GM12801 (cell line): Measurements from ENCODE around the gene SMAD6.

ENCODE experiments used
- CTCF ChIP-seq: IDR thresholded peaks from one replicate; pipeline ENCODE4 v1.5.1; 2011; ENCODE audit warnings: control low read depth; ENCODE audit not compliant: insufficient read length; ENCODE audit errors: extremely low read depth

The SMAD6 gene

GRCh38 chr15:66815318-66815717 is 113.3 kb downstream of the SMAD6 start:
- TF ChIP-seq CTCF, result no peak

GRCh38 chr15:66816201-66816600 is 114.2 kb downstream of the SMAD6 start:
- no peak for TF ChIP-seq CTCF

- TF ChIP-seq CTCF, result no peak
Measured at GRCh38 chr15:66819084-66819483, 117.0 kb downstream of the SMAD6 start.

GRCh38 chr15:66820481-66821176 is 118.6 kb downstream of the SMAD6 start:
- no peak for TF ChIP-seq CTCF

- no peak for TF ChIP-seq CTCF
Measured at GRCh38 chr15:66821307-66821706, 119.3 kb downstream of the SMAD6 start.

- no peak for TF ChIP-seq CTCF
Measured at GRCh38 chr15:66822114-66822513, 120.1 kb downstream of the SMAD6 start.

- no peak for TF ChIP-seq CTCF
Measured at GRCh38 chr15:66822576-66822975, 120.5 kb downstream of the SMAD6 start.
